GM12878 (cell line): ENCODE data around the gene ETF1. TPM values are rescaled to one million over a fixed set of nuclear protein-coding genes. Genes with fewer than 3 reads are reported as not detected.

Experiments
- ATAC-seq: fragments of 200-7000 bp; cut with Tn5 transposase; 3 replicates; pipeline ENCODE4 v1.9.1; 2020; ENCODE audit warnings: mild to moderate bottlenecking, moderate library complexity
- BruUV-seq: library from RNA; stranded (reverse); fragments of 400-500 nt; replicated peaks from 2 replicates; lab custom pipeline; 2021; lab: Mats Ljungman, UMichigan
- CTCF ChIA-PET: fragments of 300-600 bp; sonication (Branson Sonifier 250); formaldehyde crosslinking; extraction: SDS; loops from one replicate; lab custom pipeline; 2021; ENCODE audit warnings: inconsistent platforms; lab: Yijun Ruan, JAX
- POLR2A ChIA-PET: fragments of 350-600 bp; formaldehyde crosslinking; extraction: SDS; loops from one replicate; lab custom pipeline; 2021; ENCODE audit warnings: inconsistent platforms; lab: Charles Lee
- RAD21 ChIA-PET: fragments of 300-600 bp; sonication (Branson Sonifier 250); formaldehyde crosslinking; loops from one replicate; lab custom pipeline; 2023; ENCODE audit warnings: antibody characterized with exemption; ENCODE audit not compliant: unreplicated experiment; lab: Charles Lee
- SMC1A ChIA-PET: fragments of 300-600 bp; sonication (Branson Sonifier 250); formaldehyde crosslinking; loops from one replicate; lab custom pipeline; 2023; ENCODE audit not compliant: unreplicated experiment, uncharacterized antibody; lab: Charles Lee
- DNase-seq: peaks from one replicate; pipeline ENCODE4 v3.0.0-alpha.2; 2011; ENCODE audit warnings: low read depth, low spot score
- FAIRE-seq: peaks from 3 replicates; lab custom pipeline; 2011; peaks lifted over from hg19 to GRCh38; lab: Jason Lieb, UNC
- H2AFZ ChIP-seq: 2 replicates; pipeline ENCODE4 v1.6.0; 2011; ENCODE audit warnings: low read depth, low read length, control low read depth; ENCODE audit not compliant: control insufficient read depth
- H3K27ac ChIP-seq: 2 replicates; pipeline ENCODE4 v1.5.1; 2011; ENCODE audit warnings: control low read depth; ENCODE audit not compliant: control insufficient read depth, insufficient read depth
- H3K27me3 ChIP-seq, 2 experiments: replicated peaks in 1 of 2; 2 replicates each; pipeline versions ENCODE4 v1.6.0 to v1.6.1; 2011; ENCODE audit warnings: low read length in 1 of 2; ENCODE audit not compliant: control insufficient read depth in 2 of 2, insufficient read depth in 2 of 2
- H3K36me3 ChIP-seq, 2 experiments: 2 replicates each; pipeline ENCODE4 v1.5.1; 2011; ENCODE audit warnings: low read length in 1 of 2; ENCODE audit not compliant: control insufficient read depth in 2 of 2, insufficient read depth in 2 of 2
- H3K4me1 ChIP-seq: 2 replicates; pipeline ENCODE4 v1.6.1; 2011; ENCODE audit warnings: mild to moderate bottlenecking, low read length, moderate library complexity, mixed read lengths; ENCODE audit not compliant: control insufficient read depth, insufficient read depth
- H3K4me2 ChIP-seq: 2 replicates; pipeline ENCODE4 v1.6.0; 2011; ENCODE audit warnings: control low read depth; ENCODE audit not compliant: control insufficient read depth, insufficient read depth
- H3K4me3 ChIP-seq: fragments of 200-600 bp; sonication (generic); 2 replicates; pipeline ENCODE4 v1.5.1; 2016
- H3K79me2 ChIP-seq: 2 replicates; pipeline ENCODE4 v1.6.0; 2011; ENCODE audit warnings: low read length; ENCODE audit not compliant: control insufficient read depth, insufficient read depth
- H3K9ac ChIP-seq: 2 replicates; pipeline ENCODE4 v1.8.0; 2011; ENCODE audit warnings: low read length, control low read depth, mixed read lengths; ENCODE audit not compliant: control insufficient read depth, insufficient read depth
- H3K9me3 ChIP-seq: replicated peaks from 3 replicates; pipeline ENCODE4 v1.5.1; 2011; ENCODE audit warnings: mild to moderate bottlenecking, low read length; ENCODE audit not compliant: control insufficient read depth, insufficient read depth
- H4K20me1 ChIP-seq: 2 replicates; pipeline ENCODE4 v1.6.0; 2011; ENCODE audit not compliant: control insufficient read depth, insufficient read depth
- BCL11A ChIP-seq: IDR thresholded peaks from 2 replicates; pipeline ENCODE4 v1.6.1; 2011; ENCODE audit warnings: low read depth, low read length
- GABPA ChIP-seq: IDR thresholded peaks from 2 replicates; pipeline ENCODE4 v1.6.1; 2014; ENCODE audit warnings: antibody characterized with exemption, low read depth, mild to moderate bottlenecking, inconsistent platforms
- MEF2B ChIP-seq: fragments of 450-650 bp; IDR thresholded peaks from 2 replicates; pipeline ENCODE4 v1.6.1; 2018; ENCODE audit warnings: mild to moderate bottlenecking, moderate library complexity; ENCODE audit not compliant: partially characterized antibody, poor library complexity, severe bottlenecking
- WGBS: methylation state at CpG from one replicate; pipeline ENCODE4 v1.1.6; 2016; ENCODE audit warnings: low lambda C conversion rate; ENCODE audit not compliant: insufficient replicate concordance, insufficient coverage; ENCODE audit errors: missing lambda C conversion rate; 5-methylcytosine and 5-hydroxymethylcytosine counted together
- in situ Hi-C: fragments of 300-500 bp; cut with MboI; formaldehyde crosslinking; loops from 9 replicates; pipeline ENCODE4 v1.14.3; 2018; ENCODE audit warnings: mixed read lengths
- intact Hi-C: fragments of 100-400 bp; cut with micrococcal nuclease; formaldehyde crosslinking; loops from one replicate; pipeline ENCODE4 v1.14.2; 2022; ENCODE audit not compliant: unreplicated experiment
- polyA plus RNA-seq, 11 experiments: library from polyadenylated mRNA; depleted of rRNA in 4 of 11; unstranded in 6 of 11; stranded (reverse) in 5 of 11; fragments of >200 nt; fragmentation: Nextera tagmentation in 4 of 11; fragmentation: Illumina TruSeq in 1 of 11; extraction: Ambion mirVana in 4 of 11; extraction: Trizol in 1 of 11; gene quantifications; 1 replicate in 1 of 11; 2 replicates in 10 of 11; pipeline versions ENCODE4 v1.2.1 to v1.2.3, GENCODE V29; 2011 to 2016; ENCODE audit warnings: inconsistent platforms in 2 of 11, missing spikeins in 2 of 11, low read depth in 1 of 11
- total RNA-seq, 4 experiments: library from RNA; depleted of rRNA in 3 of 4; stranded (reverse); fragments of >200 nt in 3 of 4; fragmentation: Illumina TruSeq in 1 of 4; extraction: Trizol in 1 of 4; gene quantifications; 2 replicates each; pipeline versions ENCODE4 v1.2.1 to v1.2.3, GENCODE V29; 2013 to 2021

The ETF1 gene
- total and polyA plus RNA-seq, 10 of the 15 experiments (the other 5 are each of a cell fraction or from before 2014, with no cell fraction given) = 29.8 to 145 (median 108) TPM

GRCh38 chr5:138461343-138462125 lies 81.5 kb downstream of the ETF1 start:
- intact Hi-C loops (loop anchor here (10.0 kb wide), 2 partner anchors 707 to 803 kb away; partner anchors contain the start of gene HNRNPA0), in situ Hi-C loops (no loop called here)
- no peak for FAIRE-seq
- ATAC-seq = no peak
- Histone ChIP-seq H3K36me3 (no peaks in the 10 kb centered on the region), H3K79me2 (no peaks in the 10 kb centered on the region), H2AFZ (no peak overlapping the region), H3K9ac (no peak overlapping the region), H3K27me3 (peaks cover 0 to 4% of the 10 kb centered on the region in 2 experiments; a peak in 1 of 4 replicates), H3K4me1 (peaks cover 19% of the 10 kb centered on the region), H3K27ac (no peak overlapping the region), H4K20me1 (no peaks in the 10 kb centered on the region), H3K4me3 (no peak overlapping the region), H3K9me3 (no peaks in the 10 kb centered on the region), H3K4me2 (no peak overlapping the region)
- BruUV-seq = no TSS peak
- RAD21 ChIA-PET = no interaction called here
- 56% methylated on average over 11 of the region's 11 CpGs for WGBS
- POLR2A ChIA-PET = interaction anchor here (1.0 to 1.7 kb wide), 2 partner anchors 10 to 42 kb away, joined by 3 to 4 read pairs; no protein-coding TSS in a partner anchor
- CTCF ChIA-PET = interaction anchor here (0.6 to 9.2 kb wide), 7 partner anchors 12 to 814 kb away, joined by 3 to 71 read pairs (median 3); partner anchors contain the start of gene FAM53C
- DNase-seq = no peak
- SMC1A ChIA-PET = interaction anchor here (0.7 to 2.6 kb wide), 4 partner anchors 12 to 41 kb away, joined by 3 to 7 read pairs (median 4); no protein-coding TSS in a partner anchor
- TF ChIP-seq MEF2B (peak; percentile 20), GABPA (no peak)

DNA sequence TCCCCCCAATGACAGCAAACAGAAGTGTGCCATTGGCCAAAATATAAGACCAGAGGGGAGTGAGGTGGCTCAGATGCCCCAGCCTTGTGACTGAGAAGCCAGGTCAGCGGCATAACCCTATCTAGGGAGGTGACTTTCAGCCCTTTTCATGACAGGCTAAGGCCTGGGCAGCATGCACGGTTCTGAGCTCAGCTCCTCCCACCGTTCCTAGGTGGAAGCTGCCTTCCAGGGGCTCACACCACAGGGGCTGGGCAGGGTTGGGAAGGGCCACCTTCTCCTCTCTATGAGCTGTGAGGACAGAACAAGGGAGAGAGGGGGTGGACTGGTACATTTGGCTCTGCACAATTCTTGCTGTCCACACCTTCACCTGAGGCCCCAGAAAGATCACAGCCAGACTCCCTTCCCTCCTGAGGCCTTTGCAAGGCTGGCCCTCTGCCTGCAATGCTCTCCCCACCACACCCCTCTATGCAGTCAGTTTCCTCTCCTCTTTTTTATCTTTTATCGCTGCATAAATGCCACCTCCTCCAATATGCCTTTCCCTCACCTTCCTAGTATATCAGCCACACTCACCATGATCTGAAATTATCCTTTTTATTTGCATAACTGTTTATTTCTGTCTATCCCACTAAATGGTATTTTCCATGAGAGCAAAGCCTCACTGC lies 82.9 kb downstream of the ETF1 start:
- Histone ChIP-seq H3K36me3 (no peaks in the 10 kb centered on the region), H4K20me1 (no peaks in the 10 kb centered on the region), H3K9me3 (no peaks in the 10 kb centered on the region), H3K27me3 (no peaks in the 10 kb centered on the region; a peak in 1 of 4 replicates), H3K9ac (no peak overlapping the region), H3K4me1 (peaks cover 14% of the 10 kb centered on the region), H2AFZ (no peak overlapping the region), H3K4me2 (no peak overlapping the region), H3K4me3 (no peak overlapping the region), H3K27ac (no peak overlapping the region), H3K79me2 (no peaks in the 10 kb centered on the region)
- SMC1A ChIA-PET = interaction anchor here (0.9 to 1.4 kb wide), 2 partner anchors 11 to 44 kb away, joined by 3 to 6 read pairs; no protein-coding TSS in a partner anchor
- FAIRE-seq (no peak), DNase-seq (no peak), ATAC-seq (no peak)
- POLR2A ChIA-PET = interaction anchor here (1.5 kb wide), 1 partner anchor 84 kb away, joined by 5 read pairs; no protein-coding TSS in a partner anchor
- in situ Hi-C loops (no loop called here), intact Hi-C loops (loop anchor here (10.0 kb wide), 2 partner anchors 705 to 805 kb away; partner anchors contain the start of gene HNRNPA0)
- TF ChIP-seq BCL11A = no peak
- 81% methylated on average over 4 of the region's 4 CpGs for WGBS
- RAD21 ChIA-PET = no interaction called here
- CTCF ChIA-PET = interaction anchor here (6.1 to 9.2 kb wide), 2 partner anchors 10 to 43 kb away, joined by 38 to 71 read pairs; no protein-coding TSS in a partner anchor
- BruUV-seq = no TSS peak
